Measurements from ENCODE around the gene GSTK1.

- TF ChIP-seq ZNF70 (CRISPR knock-in tag; IDR thresholded peaks at IDR 0.05) (no peak), ESRRG (CRISPR knock-in tag; IDR thresholded peaks at IDR 0.05) (no peak), CREB5 (CRISPR knock-in tag; IDR thresholded peaks at IDR 0.05; ENCODE audit: low read depth) (no peak), BACH2 (CRISPR knock-in tag; IDR thresholded peaks at IDR 0.05; ENCODE audit: borderline replicate concordance) (no peak), PATZ1 (CRISPR knock-in tag; IDR thresholded peaks at IDR 0.05; ENCODE audit: borderline replicate concordance) (no peak), ZFP3 (CRISPR knock-in tag; IDR thresholded peaks at IDR 0.05) (no peak), GLIS3 (CRISPR knock-in tag; IDR thresholded peaks at IDR 0.05) (no peak), ARNTL (CRISPR knock-in tag; IDR thresholded peaks at IDR 0.05; ENCODE audit: borderline replicate concordance, low read depth) (no peak), TOX (CRISPR knock-in tag; IDR thresholded peaks at IDR 0.05; ENCODE audit: borderline replicate concordance) (no peak), ZFP30 (CRISPR knock-in tag; IDR thresholded peaks at IDR 0.05) (no peak), ZC3H10 (CRISPR knock-in tag; IDR thresholded peaks at IDR 0.05) (no peak), ZNF565 (CRISPR knock-in tag; conservative IDR thresholded peaks at IDR 0.05; ENCODE audit: low read depth) (no peak), TCF4 (CRISPR knock-in tag; IDR thresholded peaks at IDR 0.05; ENCODE audit: borderline replicate concordance) (no peak), OSR1 (CRISPR knock-in tag; IDR thresholded peaks at IDR 0.05) (no peak)
These were observed 13.0 kb upstream of the GSTK1 start for GRCh38 chr7:143250199-143250598.
